HUES64 (cell line): ENCODE data around the gene TRIM75.
"Not testable (repeated sequence)": the region's sequence is repeated elsewhere in the genome, so short reads cannot be mapped to it uniquely, and the experiment has no call there.

ENCODE experiments used
- H3K27ac ChIP-seq: 2 replicates; pipeline ENCODE4 v1.7.0; 2013; ENCODE audit warnings: low read depth, low read length, inconsistent platforms
- H3K27me3 ChIP-seq: 2 replicates; pipeline ENCODE4 v1.6.1; 2013; ENCODE audit warnings: mild to moderate bottlenecking, low read length; ENCODE audit not compliant: insufficient read depth
- H3K36me3 ChIP-seq: 2 replicates; pipeline ENCODE4 v1.6.1; 2013; ENCODE audit warnings: mild to moderate bottlenecking, low read length; ENCODE audit not compliant: insufficient read depth
- H3K4me1 ChIP-seq: 2 replicates; pipeline ENCODE4 v1.6.1; 2013; ENCODE audit warnings: mild to moderate bottlenecking, low read length, moderate library complexity; ENCODE audit not compliant: insufficient read depth
- H3K4me3 ChIP-seq: 2 replicates; pipeline ENCODE4 v1.5.1; 2013; ENCODE audit warnings: mild to moderate bottlenecking, low read length, moderate library complexity
- H3K9ac ChIP-seq: 2 replicates; pipeline ENCODE4 v1.6.1; 2013; ENCODE audit warnings: mild to moderate bottlenecking, low read depth, low read length
- H3K9me3 ChIP-seq: 2 replicates; pipeline ENCODE4 v1.6.1; 2013; ENCODE audit warnings: low read depth, low read length; ENCODE audit not compliant: insufficient read depth
- WGBS: fragments of 150-250, 120-280 bp; methylation state at CpG from one replicate; pipeline ENCODE4 v1.1.7; 2013; ENCODE audit warnings: missing lambda C conversion rate; 5-methylcytosine and 5-hydroxymethylcytosine counted together

TRIM75 gene

DNA sequence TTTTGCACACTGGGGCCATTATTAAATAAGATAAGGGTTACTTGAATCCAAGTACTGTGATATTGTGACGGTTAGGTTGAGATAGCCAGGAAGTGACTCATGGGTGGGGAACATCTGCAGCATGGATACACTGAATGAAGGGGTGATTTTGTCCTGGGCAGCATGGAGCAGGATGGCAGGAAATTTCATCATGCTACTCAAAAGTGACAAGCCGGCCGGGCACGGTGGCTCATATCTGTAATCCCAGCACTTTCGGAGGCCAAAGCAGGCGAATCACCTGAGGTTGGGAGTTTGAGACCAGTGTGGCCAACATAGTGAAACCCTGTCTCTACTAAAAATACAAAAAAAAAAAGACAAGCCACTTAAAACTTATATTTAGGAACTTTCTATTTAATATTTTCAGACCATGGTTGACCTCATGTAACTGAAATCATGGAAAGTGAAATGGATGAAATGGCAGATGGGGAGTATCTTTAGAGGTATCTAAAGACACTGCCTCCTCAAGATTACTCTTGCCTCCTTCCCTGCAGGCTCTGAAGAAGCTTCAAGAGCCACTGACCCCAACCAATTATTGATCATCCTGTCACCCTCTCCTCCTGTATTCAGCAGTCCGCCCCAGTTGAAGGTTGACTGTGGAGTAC lies 25.8 kb upstream of the TRIM75 start:
- H3K9me3 ChIP-seq, result no peaks in the 10 kb centered on the region
- no peaks in the 10 kb centered on the region for H3K4me1 ChIP-seq
- 77% methylated on average over 7 of the region's 7 CpGs for WGBS
- H3K27ac ChIP-seq, result no peak overlapping the region
- no peaks in the 10 kb centered on the region for H3K27me3 ChIP-seq
- no peaks in the 10 kb centered on the region for H3K36me3 ChIP-seq
- H3K4me3 ChIP-seq, result no peak overlapping the region
- no peak overlapping the region for H3K9ac ChIP-seq

DNA sequence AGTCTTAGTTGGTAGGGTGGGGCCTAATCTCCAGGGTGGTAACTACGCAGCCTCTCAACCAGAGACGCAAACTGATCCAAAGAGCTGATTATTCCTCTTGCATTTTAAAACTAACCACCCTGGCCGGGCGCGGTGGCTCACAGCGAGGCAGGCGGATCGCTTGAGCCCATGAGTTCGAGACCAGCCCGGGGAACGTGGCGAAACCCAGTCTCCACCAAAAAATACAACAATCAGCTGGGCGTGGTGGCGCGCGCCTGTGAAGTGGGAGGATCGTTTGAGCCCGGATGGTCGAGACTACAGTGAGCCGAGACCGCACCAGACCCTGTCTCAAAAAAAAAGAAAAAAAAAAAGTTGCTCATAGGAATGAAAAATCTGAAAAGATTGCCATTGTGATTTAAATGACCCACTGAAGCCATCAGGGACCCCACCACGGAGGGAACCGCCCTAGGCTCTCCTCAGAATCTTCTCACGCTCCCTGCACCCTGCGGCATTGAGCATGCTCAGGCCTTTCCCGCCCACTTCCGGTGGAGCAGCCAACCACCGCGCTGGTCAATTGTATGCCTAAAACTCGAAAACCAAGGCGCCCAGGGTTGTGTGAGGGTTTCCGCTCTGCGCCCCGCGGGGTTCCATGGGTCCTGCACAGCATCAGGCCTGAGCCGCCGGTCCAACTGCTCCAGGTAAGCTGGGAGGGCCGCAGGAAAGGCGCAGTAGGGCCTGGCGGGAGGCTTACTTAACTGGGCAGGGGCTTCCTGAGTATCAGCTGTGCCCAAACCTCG lies 22.0 kb upstream of the TRIM75 start, which contains the start of gene TRIM60:
TRIM60 (plus strand) TSS at position 564 of the 776 bp plus-strand sequence. CDS start 8,074 bp downstream, outside the sequence.
- Histone ChIP-seq H3K27me3 (no peaks in the 10 kb centered on the region), H3K4me3 (no peak within 1 kb of the TSS), H3K9ac (no peak within 1 kb of the TSS), H3K4me1 (no peaks in the 10 kb centered on the region), H3K27ac (no peak within 1 kb of the TSS), H3K9me3 (no peaks in the 10 kb centered on the region), H3K36me3 (no peaks in the 10 kb centered on the region)
- WGBS, result 96% methylated on average over 41 of the region's 41 CpGs

DNA sequence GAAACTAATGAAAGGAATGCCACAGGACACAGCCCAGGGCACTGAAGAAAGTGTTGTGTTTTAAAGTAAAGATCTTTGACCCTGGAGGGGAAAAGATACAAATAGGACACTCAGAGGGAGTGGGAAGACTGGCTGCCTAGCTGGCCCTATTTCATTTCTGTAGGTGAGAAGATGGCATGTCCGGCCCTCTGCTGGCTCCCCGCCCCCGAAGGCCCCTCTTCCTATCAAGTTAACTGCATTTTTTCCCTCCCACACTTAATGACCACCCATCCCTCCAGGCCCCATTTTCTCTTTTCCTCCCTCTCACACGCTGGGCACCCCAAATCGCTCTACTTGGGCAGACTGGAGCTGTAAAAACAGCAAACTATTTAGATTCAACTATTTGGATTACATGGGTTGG lies 5.5 kb upstream of the TRIM75 start:
- Histone ChIP-seq H3K4me3 (no peak overlapping the region), H3K9ac (no peak overlapping the region)

DNA sequence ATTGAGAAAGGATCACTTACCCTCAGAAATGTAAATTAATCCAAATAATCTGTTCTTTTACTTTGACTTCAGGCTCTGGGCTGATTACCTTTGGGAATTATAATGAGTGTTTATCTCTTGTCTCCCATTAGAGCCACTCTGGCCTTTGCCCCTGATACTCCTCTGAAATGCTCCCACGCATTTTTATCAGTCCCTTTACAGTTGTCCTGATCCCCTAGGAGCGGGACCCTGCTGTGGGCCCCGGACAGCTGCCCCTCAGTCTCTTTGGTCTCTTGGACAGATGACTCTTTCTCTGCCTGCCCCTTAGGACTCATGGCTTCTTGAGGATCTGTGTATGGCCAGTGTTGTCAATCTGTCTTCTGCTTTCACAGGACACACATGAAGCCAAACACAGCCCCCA lies 1.0 kb upstream of the TRIM75 start:
- Histone ChIP-seq H3K9ac (no peak overlapping the region), H3K4me3 (no peak overlapping the region), H3K4me1 (no peaks in the 10 kb centered on the region), H3K27ac (no peak overlapping the region), H3K27me3 (no peaks in the 10 kb centered on the region), H3K9me3 (no peaks in the 10 kb centered on the region), H3K36me3 (no peaks in the 10 kb centered on the region)
- 79% methylated on average over 3 of the region's 3 CpGs for WGBS

More for the DNA sequence above, 5.5 kb upstream of the TRIM75 start:
- no peaks in the 10 kb centered on the region for H3K9me3 ChIP-seq
- H3K27me3 ChIP-seq, result no peaks in the 10 kb centered on the region
- no peaks in the 10 kb centered on the region for H3K4me1 ChIP-seq
- H3K36me3 ChIP-seq, result no peaks in the 10 kb centered on the region
- no peak overlapping the region for H3K27ac ChIP-seq
- WGBS, result 86% methylated on average over 5 of the region's 5 CpGs

DNA sequence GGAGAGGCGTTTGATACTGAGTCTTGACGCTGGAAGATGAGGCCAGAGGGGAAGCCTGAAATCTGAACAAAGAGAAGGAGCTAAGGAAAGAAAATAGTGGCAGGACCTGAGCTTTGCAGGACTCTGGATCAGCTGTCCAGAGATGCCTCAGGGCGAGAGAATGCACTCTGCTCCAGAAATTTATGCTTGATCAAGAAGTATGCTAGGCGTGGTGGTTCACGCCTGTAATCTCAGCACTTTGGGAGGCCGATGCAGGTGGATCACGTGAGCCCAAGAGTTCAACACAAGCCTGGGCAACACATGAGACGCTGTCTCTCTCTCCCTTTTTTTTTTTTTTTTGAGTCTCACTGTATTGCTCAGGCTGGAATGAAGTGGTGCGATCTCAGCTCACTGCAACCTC lies 1.9 kb downstream of the TRIM75 start:
- no peaks in the 10 kb centered on the region for H3K27me3 ChIP-seq
- no peaks in the 10 kb centered on the region for H3K4me1 ChIP-seq
- H3K4me3 ChIP-seq, result no peak overlapping the region
- no peak overlapping the region for H3K27ac ChIP-seq
- 94% methylated on average over 9 of the region's 9 CpGs for WGBS
- H3K9me3 ChIP-seq, result no peaks in the 10 kb centered on the region
- no peaks in the 10 kb centered on the region for H3K36me3 ChIP-seq
- no peak overlapping the region for H3K9ac ChIP-seq

DNA sequence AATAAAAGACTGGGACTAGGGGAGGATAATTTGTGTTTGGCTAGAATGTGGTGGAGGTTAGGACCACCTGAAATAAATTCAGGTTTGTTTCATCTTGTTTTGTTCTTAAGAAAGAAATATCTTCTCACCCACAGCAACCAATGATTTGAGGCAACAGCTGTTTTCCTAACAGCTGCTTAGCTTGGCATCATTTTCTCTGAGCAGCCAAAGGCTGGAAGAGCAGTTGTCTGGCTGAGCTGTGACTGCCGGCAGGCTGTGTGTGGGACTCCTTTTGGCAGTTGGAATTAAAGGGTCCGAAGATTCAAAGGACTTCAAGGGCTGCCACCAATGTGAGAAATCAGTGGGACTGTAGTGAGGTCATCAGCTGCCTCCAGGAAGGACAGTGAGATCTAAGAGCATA lies 5.0 kb downstream of the TRIM75 start:
- no peak overlapping the region for H3K9ac ChIP-seq
- no peaks in the 10 kb centered on the region for H3K9me3 ChIP-seq
- H3K36me3 ChIP-seq, result no peaks in the 10 kb centered on the region
- no peaks in the 10 kb centered on the region for H3K27me3 ChIP-seq
- H3K27ac ChIP-seq, result no peak overlapping the region
- 89% methylated on average over 2 of the region's 2 CpGs for WGBS
- no peaks in the 10 kb centered on the region for H3K4me1 ChIP-seq
- no peak overlapping the region for H3K4me3 ChIP-seq

DNA sequence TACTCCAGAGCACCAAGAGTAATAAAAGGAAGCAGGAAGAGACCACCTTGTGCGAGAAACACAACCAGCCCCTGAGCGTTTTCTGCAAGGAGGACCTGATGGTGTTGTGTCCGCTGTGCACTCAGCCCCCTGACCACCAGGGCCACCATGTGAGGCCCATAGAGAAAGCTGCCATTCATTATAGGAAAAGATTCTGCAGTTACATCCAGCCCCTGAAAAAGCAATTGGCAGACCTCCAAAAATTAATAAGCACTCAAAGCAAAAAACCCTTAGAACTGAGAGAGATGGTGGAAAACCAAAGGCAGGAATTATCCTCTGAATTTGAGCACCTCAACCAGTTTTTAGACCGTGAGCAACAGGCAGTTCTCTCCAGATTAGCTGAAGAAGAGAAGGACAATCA lies 5.7 kb downstream of the TRIM75 start:
- no peak overlapping the region for H3K9ac ChIP-seq
- no peak overlapping the region for H3K27ac ChIP-seq
- no peaks in the 10 kb centered on the region for H3K4me1 ChIP-seq
- H3K9me3 ChIP-seq, result no peaks in the 10 kb centered on the region
- no peak overlapping the region for H3K4me3 ChIP-seq
- WGBS, result 96% methylated on average over 4 of the region's 4 CpGs
- no peaks in the 10 kb centered on the region for H3K36me3 ChIP-seq
- no peaks in the 10 kb centered on the region for H3K27me3 ChIP-seq

DNA sequence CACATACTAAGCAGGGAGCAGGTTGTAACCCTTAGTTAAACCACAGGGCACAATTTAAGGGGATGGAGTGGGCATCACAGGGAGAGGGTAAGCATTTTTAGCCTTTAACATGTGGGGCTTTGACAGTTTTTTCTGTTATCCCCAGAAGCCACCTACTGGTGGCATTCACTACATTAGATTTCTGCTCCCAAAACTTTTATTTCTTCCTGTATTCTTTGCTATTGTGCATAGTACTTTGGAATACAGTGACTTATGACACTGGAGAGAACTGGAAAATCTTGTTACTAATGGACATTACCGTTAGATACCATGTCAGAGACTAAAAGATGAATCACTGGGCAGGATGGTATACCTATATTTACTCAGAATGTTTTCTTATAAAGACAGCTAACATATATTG lies 7.3 kb downstream of the TRIM75 start:
- H3K27me3 ChIP-seq, result no peaks in the 10 kb centered on the region
- H3K27ac ChIP-seq, result no peak overlapping the region
- no peaks in the 10 kb centered on the region for H3K36me3 ChIP-seq
- H3K9me3 ChIP-seq, result no peaks in the 10 kb centered on the region
- 83% methylated on average over 1 of the region's 1 CpG for WGBS
- no peak overlapping the region for H3K9ac ChIP-seq
- no peaks in the 10 kb centered on the region for H3K4me1 ChIP-seq
- no peak overlapping the region for H3K4me3 ChIP-seq

DNA sequence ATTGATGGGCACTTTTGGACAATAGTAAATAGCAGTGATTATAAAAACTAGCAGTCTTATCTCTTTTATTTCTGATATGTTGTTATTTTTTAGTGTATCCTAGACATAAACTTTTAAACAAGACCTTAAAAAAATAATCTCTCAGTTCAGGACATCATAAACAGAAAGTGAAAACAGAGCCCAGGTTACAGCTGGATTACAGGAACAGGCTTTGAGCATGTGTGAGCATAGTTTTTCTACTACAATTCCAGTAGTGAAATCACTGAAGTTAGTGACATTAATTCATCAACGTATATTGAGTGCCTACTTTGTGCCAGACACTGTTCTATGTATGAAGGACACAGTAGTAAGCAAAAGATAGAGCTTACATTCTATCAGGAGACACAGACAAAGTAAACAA lies 16.9 kb downstream of the TRIM75 start:
- Histone ChIP-seq H3K27me3 (no peaks in the 10 kb centered on the region), H3K4me3 (no peak overlapping the region), H3K36me3 (no peaks in the 10 kb centered on the region), H3K27ac (no peak overlapping the region), H3K9ac (no peak overlapping the region), H3K4me1 (peaks cover 8% of the 10 kb centered on the region; the same call in 1 of the 2 replicates), H3K9me3 (no peaks in the 10 kb centered on the region)
- 100% methylated on average over 1 of the region's 1 CpG for WGBS

DNA sequence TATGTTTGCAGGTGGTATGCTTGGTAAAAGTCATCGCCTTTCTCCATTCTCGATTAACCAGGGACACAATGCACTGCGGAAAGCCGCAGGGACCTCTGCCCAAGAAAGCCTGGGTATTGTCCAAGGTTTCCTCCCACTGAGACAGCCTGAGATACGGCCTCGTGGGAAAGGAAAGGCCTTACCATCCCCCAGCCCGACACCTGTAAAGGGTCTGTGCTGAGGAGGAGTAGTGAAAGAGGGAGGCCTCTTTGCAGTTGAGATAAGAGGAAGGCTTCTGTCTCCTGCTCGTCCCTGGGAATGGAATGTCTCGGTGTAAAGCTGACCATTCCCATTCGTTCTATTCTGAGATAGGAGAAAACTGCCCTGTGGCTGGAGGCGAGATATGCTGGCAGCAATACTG lies 19.7 kb downstream of the TRIM75 start:
- H3K9me3 ChIP-seq, H3K4me3 ChIP-seq, H3K27ac ChIP-seq, H3K9ac ChIP-seq, H3K4me1 ChIP-seq, H3K27me3 ChIP-seq, H3K36me3 ChIP-seq: not testable (repeated sequence)
- WGBS, result 69% methylated on average over 11 of the region's 11 CpGs

DNA sequence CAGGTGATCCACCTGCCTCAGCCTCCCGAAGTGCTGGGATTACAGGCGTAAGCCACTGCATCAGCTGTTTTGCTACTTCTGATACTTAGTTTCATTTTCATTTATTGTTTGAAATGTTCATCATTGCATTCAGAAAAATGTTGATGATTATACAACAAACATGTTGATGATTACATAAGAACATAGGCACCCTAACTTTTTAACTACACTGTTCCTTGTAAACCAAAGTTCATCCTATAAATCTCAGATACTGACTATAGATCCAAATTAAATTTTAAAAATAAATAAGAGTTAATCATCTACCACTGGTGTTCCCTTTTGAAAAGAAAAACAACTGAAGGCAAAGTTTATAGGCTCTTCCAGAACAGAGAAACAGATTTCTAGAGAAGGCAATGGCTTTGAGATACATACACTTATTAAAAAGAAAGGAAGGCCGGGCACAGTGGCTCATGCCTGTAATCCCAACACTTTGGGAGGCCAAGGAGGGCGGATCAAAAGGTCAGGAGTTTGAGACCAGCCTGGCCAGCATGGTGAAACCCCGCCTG lies 23.4 kb downstream of the TRIM75 start:
- Histone ChIP-seq H3K27ac (no peak overlapping the region), H3K9me3 (no peaks in the 10 kb centered on the region), H3K27me3 (no peaks in the 10 kb centered on the region), H3K4me1 (peaks cover 8% of the 10 kb centered on the region; the same call in 1 of the 2 replicates), H3K9ac (no peak overlapping the region), H3K36me3 (peaks cover 26% of the 10 kb centered on the region), H3K4me3 (no peak overlapping the region)
- WGBS, result 92% methylated on average over 5 of the region's 5 CpGs
